Measurements from ENCODE around the gene CPN1.

DNA sequence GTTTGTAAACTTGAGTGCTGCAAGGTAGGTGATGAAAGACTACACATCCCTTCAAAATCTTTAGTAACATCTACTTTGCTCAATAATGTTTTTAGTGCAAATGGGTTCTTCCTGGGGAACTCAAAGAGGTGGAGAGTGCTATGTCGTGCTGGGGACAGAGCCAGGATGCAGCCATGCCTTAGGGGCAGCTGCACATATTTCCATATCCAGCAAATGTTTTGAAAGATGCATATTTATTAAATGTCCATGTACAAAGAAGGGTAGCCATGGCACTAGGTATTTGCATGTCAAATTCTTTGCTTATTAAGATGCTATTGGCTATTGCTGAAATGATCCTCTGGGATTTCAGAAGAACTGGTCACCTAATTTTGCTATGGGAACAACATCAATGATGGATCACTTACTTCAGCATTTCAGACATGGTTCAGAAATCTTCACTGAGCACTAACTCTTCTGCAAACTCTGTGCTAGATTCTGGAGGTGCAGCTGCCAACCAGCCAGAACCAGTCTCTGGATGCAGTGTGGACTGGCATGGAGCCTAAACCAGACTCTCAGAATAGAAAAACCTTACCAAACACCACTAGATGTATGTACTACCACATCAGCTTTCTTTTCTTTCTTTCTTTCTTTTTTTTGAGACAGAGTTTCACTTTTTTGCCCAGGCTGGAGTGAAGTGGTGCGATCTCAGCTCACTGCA lies 40.2 kb downstream of the CPN1 start:
- TF ChIP-seq CREB1 (CRISPR knock-in tag; IDR thresholded peaks at IDR 0.05; ENCODE audit: low read depth) (no peak), REST (IDR thresholded peaks at IDR 0.05; ENCODE audit: unreplicated experiment) (no peak)
